Esophagus muscularis mucosa (tissue), 4 donors: ENCODE data around the gene BANF1. TPM values are rescaled to one million over a fixed set of nuclear protein-coding genes. Genes with fewer than 3 reads are reported as not detected.

Experiments
- DNase-seq: peaks from one replicate; pipeline ENCODE4 v3.0.0-alpha.2; 2017; ENCODE audit errors: extremely low spot score
- H3K27ac ChIP-seq, 4 donors: fragments of 200-600 bp; sonication (generic); replicated peaks in 1 of 4; 1 replicate in 3 of 4; 2 replicates in 1 of 4; pipeline ENCODE4 v1.5.1; 2016 to 2019; ENCODE audit warnings: mild to moderate bottlenecking in 1 of 4
- H3K27me3 ChIP-seq, 4 donors: fragments of 200-600 bp; sonication (generic); one replicate each; pipeline versions ENCODE4 v1.5.1 to v1.6.0; 2016 to 2019
- H3K36me3 ChIP-seq, 4 donors: fragments of 200-600 bp; sonication (generic); one replicate each; pipeline ENCODE4 v1.5.1; 2016 to 2019
- H3K4me1 ChIP-seq, 4 donors: fragments of 200-600 bp; sonication (generic); one replicate each; pipeline ENCODE4 v1.5.1; 2016 to 2019
- H3K4me3 ChIP-seq, 4 donors: fragments of 200-600 bp; sonication (generic); 1 replicate in 2 of 4; 2 replicates in 2 of 4; pipeline ENCODE4 v1.5.1; 2016 to 2019; ENCODE audit warnings: mild to moderate bottlenecking in 4 of 4, moderate library complexity in 1 of 4
- H3K9me3 ChIP-seq, 4 donors: fragments of 200-600 bp; sonication (generic); 1 replicate in 3 of 4; 2 replicates in 1 of 4; pipeline ENCODE4 v1.5.1; 2016 to 2019
- EP300 ChIP-seq: sonication (generic); formaldehyde crosslinking; IDR thresholded peaks from one replicate; pipeline ENCODE4 v1.6.1; 2017; ENCODE audit warnings: antibody characterized with exemption
- POLR2A ChIP-seq: fragments of 450-650 bp; IDR thresholded peaks from one replicate; pipeline ENCODE4 v1.6.1; 2017; ENCODE audit warnings: antibody characterized with exemption, moderate library complexity, mild to moderate bottlenecking, low read depth
- POLR2AphosphoS5 ChIP-seq, 2 donors: sonication (generic); formaldehyde crosslinking; IDR thresholded peaks; one replicate each; pipeline ENCODE4 v1.6.1; 2017; ENCODE audit warnings: antibody characterized with exemption in 2 of 2
- WGBS: methylation state at CpG from one replicate; pipeline ENCODE4 v1.1.5; 2018; 5-methylcytosine and 5-hydroxymethylcytosine counted together
- intact Hi-C: fragments of 100-400 bp; cut with DNase I; formaldehyde crosslinking; loops from one replicate; pipeline ENCODE4 v1.15.1; 2023
- total RNA-seq, 4 donors: library from RNA; depleted of rRNA; stranded (reverse); fragments of >200 nt; gene quantifications; one replicate each; pipeline versions ENCODE4 v1.1.0 to v1.2.1, GENCODE V29; 2016
- TF ChIP-seq, protein P1 (sequence below), 3 experiments: fragments of 200-600 bp in 2 of 3; fragments of 450-650 bp in 1 of 3; sonication (generic) in 2 of 3; IDR thresholded peaks; one replicate each; pipeline ENCODE4 v1.5.1; 2017 to 2019; ENCODE audit warnings: antibody characterized with exemption in 3 of 3, mild to moderate bottlenecking in 2 of 3, moderate library complexity in 1 of 3

BANF1 gene
- total RNA-seq, 4 donors from 2014 or later = 46.9 to 72.5 (median 57.9) TPM

DNA sequence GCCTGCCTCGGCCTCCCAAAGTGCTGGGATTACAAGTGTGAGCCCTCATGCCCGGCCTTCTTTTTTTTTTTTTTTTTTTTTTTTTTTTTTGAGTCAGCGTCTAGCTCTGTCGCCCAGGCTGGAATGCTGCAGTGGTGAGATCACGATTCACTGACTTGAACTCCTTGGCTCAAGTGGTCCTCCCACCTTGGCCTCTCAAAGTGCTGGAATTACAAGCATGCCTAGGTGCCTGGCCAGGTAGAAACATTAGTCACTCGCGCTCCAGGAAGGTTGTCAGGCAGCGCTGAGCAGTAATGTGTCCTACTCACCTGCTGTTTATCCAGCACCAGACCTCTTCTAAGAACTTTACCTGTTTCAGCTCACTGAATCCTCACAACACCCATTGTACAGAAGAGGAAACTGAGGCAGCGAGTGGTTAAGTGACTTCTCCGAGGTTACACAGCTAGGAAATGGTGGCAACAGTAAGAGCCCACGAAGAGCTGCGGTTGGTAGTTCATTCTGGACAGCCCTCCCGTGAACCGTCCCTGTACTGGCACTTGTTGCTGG, 9.0 kb downstream of the BANF1 start:
- Histone ChIP-seq H3K36me3 (peaks cover 0 to 3% (median under 1%) of the 10 kb centered on the region in 4 donors), H3K27ac (no peak overlapping the region), H3K4me3 (peak overlapping the region; percentile 30 to 55 (median 32)), H3K9me3 (no peaks in the 10 kb centered on the region), H3K27me3 (peaks cover 0 to 36% (median 22%) of the 10 kb centered on the region in 4 donors), H3K4me1 (peaks cover 10 to 14% (median 11%) of the 10 kb centered on the region in 4 donors)
- TF ChIP-seq POLR2AphosphoS5 (IDR thresholded peaks at IDR 0.05) (no peak), EP300 (no peak), POLR2A (no peak)
- TF ChIP-seq, protein P1, sequence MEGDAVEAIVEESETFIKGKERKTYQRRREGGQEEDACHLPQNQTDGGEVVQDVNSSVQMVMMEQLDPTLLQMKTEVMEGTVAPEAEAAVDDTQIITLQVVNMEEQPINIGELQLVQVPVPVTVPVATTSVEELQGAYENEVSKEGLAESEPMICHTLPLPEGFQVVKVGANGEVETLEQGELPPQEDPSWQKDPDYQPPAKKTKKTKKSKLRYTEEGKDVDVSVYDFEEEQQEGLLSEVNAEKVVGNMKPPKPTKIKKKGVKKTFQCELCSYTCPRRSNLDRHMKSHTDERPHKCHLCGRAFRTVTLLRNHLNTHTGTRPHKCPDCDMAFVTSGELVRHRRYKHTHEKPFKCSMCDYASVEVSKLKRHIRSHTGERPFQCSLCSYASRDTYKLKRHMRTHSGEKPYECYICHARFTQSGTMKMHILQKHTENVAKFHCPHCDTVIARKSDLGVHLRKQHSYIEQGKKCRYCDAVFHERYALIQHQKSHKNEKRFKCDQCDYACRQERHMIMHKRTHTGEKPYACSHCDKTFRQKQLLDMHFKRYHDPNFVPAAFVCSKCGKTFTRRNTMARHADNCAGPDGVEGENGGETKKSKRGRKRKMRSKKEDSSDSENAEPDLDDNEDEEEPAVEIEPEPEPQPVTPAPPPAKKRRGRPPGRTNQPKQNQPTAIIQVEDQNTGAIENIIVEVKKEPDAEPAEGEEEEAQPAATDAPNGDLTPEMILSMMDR (IDR thresholded peaks at IDR 0.05) = no peak
- no peak for DNase-seq
- intact Hi-C loops = no loop called here
- WGBS = 35% methylated on average over 9 of the region's 14 CpGs

DNA sequence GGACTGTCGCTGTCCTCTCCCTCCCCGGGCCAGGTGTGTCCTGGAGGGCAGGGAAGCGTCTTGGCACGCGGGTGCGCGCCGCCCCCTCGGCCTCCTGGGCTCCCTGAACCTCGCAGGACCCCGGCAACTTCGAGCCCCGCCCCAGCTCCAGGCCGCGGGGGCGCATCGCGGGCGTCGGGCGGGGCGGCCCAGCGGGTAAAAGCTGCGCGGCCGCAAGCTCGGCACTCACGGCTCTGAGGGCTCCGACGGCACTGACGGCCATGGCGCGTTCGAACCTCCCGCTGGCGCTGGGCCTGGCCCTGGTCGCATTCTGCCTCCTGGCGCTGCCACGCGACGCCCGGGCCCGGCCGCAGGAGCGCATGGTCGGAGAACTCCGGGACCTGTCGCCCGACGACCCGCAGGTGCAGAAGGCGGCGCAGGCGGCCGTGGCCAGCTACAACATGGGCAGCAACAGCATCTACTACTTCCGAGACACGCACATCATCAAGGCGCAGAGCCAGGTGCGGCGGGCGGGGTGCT, 9.5 kb downstream of the BANF1 start, which contains the start of gene CST6:
TSS of gene CST6 (plus strand) at position 224 of the 519 bp plus-strand sequence. CDS start at position 261, 37 bp downstream.
- no peak for TF ChIP-seq POLR2A
- no peak for TF ChIP-seq POLR2AphosphoS5 (IDR thresholded peaks at IDR 0.05)
- no peak for TF ChIP-seq EP300
- TF ChIP-seq, protein P1 (IDR thresholded peaks at IDR 0.05) = no peak
- H3K4me1 ChIP-seq = peaks cover 10 to 14% (median 11%) of the 10 kb centered on the region in 4 donors
- peak within 1 kb of the TSS; percentile 30 to 55 (median 32) for H3K4me3 ChIP-seq
- 9% methylated on average over 21 of the region's 61 CpGs for WGBS
- H3K27ac ChIP-seq = no peak within 1 kb of the TSS
- no peaks in the 10 kb centered on the region for H3K9me3 ChIP-seq
- H3K27me3 ChIP-seq = peaks cover 0 to 36% (median 22%) of the 10 kb centered on the region in 4 donors
- intact Hi-C loops = no loop called here
- no peak for DNase-seq
- H3K36me3 ChIP-seq = no peaks in the 10 kb centered on the region

DNA sequence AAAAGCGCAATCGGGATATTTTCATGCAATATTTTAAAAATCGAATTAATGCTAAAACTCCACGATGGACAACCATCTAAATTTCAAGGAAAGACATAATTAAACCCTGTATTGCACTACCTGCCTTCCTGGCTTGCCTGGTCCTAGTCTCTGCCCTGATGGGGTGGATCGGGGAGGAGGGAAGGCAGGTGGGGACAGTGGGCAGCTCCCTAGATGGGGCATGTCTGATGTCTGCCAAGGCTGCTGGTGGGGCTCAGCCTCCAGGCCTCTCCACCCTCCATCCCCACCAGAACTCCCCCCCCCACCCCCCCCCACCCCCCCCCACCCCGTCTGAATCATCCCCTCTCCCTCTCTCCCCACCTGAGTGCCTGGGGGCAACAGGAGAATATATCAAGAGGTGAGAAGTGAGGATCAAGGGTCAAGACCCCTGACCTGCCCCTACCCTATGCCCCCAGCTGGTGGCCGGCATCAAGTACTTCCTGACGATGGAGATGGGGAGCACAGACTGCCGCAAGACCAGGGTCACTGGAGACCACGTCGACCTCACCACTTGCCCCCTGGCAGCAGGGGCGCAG, 10.2 kb downstream of the BANF1 start:
- H3K4me3 ChIP-seq = peak overlapping the region; percentile 30 to 55 (median 32)
- no peaks in the 10 kb centered on the region for H3K36me3 ChIP-seq
- DNase-seq = no peak
- no peaks in the 10 kb centered on the region for H3K9me3 ChIP-seq
- no peak overlapping the region for H3K27ac ChIP-seq
- TF ChIP-seq, protein P1 (IDR thresholded peaks at IDR 0.05) = no peak
- TF ChIP-seq POLR2A (no peak), POLR2AphosphoS5 (IDR thresholded peaks at IDR 0.05) (no peak), EP300 (no peak)
- peaks cover 10 to 14% (median 11%) of the 10 kb centered on the region in 4 donors for H3K4me1 ChIP-seq
- peaks cover 0 to 36% (median 22%) of the 10 kb centered on the region in 4 donors for H3K27me3 ChIP-seq
- WGBS = 61% methylated on average over 8 of the region's 12 CpGs
- intact Hi-C loops = no loop called here

DNA sequence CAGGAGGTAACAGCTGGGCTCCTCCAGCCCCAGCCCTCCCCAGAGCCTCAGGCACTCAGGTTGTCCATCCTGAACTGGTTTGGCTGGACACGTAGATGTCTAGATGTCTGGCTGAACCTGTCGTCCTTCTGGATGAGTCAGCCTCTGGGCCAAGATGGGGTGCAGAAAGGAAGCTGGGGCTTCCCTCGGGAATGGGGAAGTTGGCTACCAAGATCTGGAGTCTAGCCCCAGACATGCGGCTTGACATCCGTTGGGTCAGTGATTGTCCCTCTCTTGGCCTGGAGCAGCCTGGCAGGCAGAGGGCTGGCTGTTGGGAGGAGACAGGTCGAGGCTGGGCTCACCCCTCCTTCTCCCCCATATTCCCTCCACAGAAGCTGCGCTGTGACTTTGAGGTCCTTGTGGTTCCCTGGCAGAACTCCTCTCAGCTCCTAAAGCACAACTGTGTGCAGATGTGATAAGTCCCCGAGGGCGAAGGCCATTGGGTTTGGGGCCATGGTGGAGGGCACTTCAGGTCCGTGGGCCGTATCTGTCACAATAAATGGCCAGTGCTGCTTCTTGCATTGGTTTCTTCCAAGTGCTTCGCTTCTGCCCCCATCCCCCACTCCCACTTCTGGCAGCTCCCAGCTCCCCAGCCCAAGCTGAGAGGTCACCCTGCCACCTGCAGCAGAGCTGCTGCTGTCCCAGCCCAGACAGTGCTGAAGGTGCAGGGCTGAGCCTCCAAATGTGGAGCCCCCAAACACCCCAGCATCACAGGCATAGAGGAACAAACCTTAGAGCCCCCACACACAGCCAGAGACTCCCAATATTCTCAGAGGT, 10.9 kb downstream of the BANF1 start:
- Histone ChIP-seq H3K27me3 (peaks cover 0 to 36% (median 22%) of the 10 kb centered on the region in 4 donors), H3K4me1 (peaks cover 10 to 14% (median 11%) of the 10 kb centered on the region in 4 donors), H3K27ac (no peak overlapping the region), H3K9me3 (no peaks in the 10 kb centered on the region), H3K36me3 (no peaks in the 10 kb centered on the region), H3K4me3 (no peak overlapping the region)
- intact Hi-C loops = no loop called here
- TF ChIP-seq POLR2AphosphoS5 (IDR thresholded peaks at IDR 0.05) = no peak
- TF ChIP-seq EP300 = no peak
- TF ChIP-seq, protein P1 (IDR thresholded peaks at IDR 0.05) = no peak
- no peak for TF ChIP-seq POLR2A
- no peak for DNase-seq
- 55% methylated on average over 12 of the region's 12 CpGs for WGBS
